CD1c-positive myeloid dendritic cell (primary cell): Measurements from ENCODE around the gene ABCF3.
A peak's percentile ranks its signal among the peaks of the same experiment; 100 is the strongest.

Experiments
- DNase-seq: peaks from one replicate; pipeline ENCODE4 v3.0.0-alpha.2; 2016; ENCODE audit errors: extremely low spot score

ABCF3 gene

DNA sequence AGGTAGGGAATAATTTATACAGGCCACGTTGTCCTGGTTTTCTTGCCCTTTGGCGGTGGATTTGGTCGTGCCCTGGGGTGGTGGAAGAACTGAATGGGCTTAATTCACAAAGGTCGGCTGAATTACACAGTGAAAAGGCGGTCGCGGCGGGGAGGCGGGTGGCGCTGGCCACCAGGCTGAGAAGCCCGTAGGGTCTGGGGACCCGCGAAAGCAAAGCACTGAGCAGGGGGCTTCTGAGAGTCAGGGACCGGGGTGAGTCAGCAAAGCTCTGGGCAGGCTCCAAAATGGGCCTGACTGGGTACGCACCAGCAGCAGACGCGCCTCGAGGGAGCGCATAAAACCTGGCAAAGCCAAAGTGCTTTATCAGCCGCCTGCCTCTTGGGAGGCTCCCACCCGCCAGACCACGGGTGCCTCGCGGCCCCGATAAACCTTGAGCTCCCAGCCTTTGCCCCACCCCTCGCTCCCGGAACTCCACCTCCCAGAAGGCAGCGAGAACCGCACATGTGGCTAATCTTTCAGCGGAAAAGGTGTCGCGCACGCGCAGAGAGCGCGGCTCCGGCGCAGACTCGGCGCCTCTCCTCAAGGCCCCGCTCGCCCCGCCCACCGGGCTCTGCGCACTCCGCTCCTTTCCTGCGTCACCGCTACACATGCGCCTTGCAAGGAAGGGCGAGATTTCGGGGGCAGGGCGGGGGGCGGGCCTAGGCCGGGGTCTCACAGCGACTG lies 377 bp upstream of the ABCF3 start:
- peak; percentile 100 for DNase-seq

DNA sequence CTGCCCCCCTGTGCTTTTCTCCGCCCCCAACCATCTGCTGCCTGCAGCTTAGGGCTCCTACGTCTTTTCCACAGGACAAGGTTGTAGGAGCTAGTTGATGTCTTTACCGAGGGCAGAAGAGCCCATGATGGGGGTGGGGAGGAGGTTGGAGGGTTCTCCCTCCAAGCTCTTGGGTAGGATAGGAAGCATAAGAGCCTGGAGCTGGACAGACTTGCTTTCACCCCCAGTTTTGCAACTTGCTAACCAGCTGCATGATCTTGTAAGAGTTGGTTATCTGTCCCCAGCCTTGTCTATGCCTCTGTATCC lies 856 bp downstream of the ABCF3 start:
- DNase-seq: no peak

DNA sequence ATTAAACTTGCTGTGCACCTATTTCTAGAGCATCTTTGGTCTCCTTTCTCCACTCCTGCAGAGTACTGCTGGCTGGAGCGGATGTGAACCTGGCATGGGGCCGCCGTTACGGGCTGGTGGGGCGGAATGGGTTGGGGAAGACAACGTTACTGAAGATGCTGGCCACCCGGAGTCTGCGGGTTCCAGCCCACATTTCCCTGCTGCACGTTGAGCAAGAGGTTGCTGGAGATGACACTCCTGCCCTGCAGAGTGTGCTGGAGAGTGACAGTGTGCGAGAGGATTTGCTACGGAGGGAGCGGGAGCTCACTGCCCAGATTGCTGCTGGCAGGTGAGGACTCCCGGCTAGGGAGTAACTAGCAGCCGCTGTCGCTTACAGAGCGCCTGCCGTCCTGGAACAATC lies 2.1 kb downstream of the ABCF3 start:
- DNase-seq: no peak

DNA sequence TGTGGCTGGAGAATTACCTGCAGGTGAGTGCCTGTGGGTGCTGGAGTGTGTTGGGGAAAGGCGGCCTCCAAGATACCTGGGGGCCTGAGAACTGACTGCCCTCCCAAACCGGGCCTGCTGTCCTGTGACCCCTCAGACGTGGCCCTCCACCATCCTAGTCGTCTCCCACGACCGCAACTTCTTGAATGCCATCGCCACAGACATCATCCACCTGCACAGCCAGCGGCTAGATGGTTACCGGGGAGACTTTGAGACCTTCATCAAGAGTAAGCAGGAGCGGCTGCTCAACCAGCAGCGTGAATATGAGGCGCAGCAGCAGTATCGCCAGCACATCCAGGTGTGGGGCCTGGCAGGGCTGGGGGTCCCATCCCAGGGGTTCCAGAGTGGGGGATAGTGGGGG lies 3.4 kb downstream of the ABCF3 start:
- no peak for DNase-seq

DNA sequence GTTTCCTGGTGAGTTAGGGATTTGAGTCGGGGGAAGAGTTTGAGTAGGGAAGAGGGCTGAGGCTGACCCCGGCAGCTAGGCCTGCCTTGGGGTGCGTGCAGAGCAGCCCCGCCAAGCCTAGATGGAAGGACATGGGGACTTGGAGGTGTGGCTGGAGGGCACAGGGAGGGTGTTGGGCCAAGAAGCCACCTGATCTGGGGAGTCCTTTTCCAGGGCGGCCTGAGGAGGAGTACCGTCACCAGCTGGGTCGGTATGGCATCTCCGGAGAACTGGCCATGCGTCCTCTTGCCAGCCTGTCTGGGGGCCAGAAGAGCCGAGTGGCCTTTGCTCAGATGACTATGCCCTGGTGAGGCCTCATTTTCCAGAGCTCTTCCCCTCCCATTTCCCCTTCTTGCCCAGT lies 6.9 kb downstream of the ABCF3 start:
- no peak for DNase-seq

DNA sequence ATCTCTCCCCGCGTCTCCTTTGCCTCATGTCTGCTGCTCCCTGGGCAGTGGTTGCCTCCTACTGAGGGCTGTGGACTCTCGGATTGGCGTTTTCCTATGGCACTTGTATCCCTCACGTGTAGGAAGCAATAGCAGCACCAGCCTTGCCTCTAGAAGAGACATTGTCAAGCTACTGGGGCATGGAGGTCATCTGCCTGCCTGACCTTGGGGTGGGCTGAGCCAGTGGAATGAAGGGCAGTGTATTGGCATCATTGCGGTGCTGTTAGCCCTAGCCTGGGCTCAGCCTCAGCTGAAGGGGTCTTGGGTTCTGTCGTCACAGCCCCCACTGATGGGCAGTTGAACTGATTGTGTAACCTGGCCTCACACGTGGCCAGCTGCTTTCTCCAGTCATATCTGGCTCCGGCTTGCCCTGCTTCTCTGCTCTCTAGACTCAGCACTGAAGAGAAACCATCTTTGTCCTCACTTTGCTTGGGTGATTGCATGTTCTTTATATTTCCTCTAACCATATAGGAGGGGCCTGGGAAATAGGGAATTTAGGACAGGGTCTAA lies 8.1 kb downstream of the ABCF3 start:
- no peak for DNase-seq

DNA sequence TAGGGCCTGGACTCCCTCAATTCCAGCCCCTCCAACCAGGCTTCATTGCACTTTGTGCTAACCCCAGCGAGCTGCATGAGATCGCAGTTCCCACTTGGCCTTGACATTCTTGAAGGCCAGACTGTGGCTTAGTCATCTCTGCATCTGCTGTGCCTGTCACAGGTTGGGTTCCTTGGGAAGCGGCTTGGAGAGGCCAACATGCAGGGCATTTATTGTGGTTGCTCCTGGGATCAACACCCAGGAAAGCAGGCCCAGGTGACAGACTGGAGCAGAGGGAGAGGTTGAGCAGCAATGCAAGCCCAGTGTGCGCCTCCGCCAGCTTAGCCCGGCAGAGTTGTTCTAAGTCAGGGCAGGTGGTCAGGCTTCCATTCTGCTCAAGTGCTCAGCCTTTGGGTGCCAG lies 10.5 kb downstream of the ABCF3 start:
- DNase-seq: no peak

DNA sequence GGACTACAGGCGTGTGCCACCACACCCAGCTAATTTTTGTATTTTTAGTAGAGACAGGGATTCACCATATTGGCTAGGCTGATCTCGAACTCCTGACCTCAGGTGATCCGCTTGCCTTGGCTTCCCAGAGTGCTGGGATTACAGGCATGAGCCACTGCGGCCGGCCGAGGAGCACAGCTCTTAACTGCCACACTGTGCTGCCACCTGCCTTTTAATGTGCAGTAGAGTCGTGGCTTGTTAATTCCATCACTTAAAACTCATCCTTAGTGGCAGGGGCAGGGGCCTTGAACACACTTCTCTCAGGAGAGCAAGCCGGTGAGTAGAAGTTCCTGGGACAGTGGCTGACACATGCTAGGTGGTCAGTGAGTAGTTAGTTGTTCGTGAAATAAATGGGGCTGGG lies 12.5 kb downstream of the ABCF3 start:
- no peak for DNase-seq

DNA sequence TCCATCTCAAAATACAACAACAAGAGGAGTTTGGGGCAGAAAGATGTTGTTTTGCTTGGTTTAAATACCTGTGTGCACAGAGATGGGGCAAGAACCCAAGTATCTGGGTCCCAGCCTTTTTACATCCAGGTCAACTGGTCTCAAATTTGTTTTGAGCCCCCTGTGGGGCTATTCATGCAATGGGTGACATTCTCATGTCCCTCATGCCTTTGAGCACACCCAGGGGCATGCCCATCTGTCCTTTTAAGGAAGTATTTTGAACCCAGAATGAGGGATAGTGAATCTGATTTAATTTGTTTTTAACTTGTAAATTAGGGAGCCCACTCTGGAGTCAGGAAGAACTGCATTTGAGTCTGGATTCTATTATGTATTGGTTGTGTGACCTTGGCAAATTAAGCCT lies 14.8 kb downstream of the ABCF3 start:
- no peak for DNase-seq

DNA sequence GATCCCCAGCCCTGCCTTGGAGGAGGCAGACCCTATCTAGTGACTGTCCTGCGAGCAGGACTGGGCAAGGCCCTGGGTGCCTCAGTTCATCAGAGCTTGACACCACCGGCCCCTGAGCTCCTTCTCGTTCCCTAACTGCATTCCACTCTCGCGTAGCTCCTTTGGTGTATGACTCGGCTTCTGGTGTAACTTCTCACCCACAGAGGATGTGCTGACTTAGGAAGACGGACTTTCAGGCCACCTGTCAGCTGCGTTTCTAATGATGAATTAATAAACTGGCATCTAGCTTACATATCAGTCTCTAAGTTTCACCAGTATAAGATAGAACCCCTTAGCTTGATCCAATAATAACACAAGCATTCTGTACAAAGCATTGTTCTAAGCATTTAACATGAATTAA lies 17.5 kb downstream of the ABCF3 start:
- no peak for DNase-seq

DNA sequence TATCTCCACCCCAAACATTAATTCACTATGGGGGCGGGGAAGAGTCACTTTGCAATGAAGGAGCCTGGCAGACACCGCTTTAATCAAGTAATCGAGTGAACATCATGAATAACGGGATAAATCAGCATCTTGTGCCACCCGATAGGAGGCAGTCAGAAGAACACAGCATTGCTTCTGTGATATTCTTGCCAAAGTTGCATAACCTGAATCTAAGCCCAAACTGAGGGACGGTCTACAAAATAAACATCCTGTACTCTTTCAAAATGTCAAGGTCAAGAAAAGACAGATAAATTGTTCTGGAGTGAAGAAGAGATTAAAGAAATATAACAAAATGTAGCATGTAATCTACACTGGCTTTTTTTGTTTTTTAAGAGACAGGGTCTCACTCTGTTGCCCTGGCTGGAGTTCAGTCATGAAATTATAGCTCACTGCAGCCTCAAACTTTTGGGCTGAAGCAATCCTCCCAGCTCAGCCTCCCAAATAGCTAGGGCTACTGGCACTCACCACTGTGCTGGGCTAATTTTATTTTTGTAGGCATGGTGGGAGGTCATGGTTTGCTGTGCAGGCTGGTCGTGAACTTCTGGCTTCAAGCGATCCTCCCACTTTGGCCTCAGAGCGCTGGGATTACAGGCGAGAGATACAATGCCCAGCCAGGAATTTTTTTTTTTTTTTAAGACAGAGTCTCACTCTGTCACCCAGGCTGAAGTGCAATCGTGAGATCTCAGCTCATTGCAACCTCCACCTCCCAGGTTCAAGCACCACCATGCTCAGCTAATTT lies 23.3 kb downstream of the ABCF3 start:
- DNase-seq: no peak

DNA sequence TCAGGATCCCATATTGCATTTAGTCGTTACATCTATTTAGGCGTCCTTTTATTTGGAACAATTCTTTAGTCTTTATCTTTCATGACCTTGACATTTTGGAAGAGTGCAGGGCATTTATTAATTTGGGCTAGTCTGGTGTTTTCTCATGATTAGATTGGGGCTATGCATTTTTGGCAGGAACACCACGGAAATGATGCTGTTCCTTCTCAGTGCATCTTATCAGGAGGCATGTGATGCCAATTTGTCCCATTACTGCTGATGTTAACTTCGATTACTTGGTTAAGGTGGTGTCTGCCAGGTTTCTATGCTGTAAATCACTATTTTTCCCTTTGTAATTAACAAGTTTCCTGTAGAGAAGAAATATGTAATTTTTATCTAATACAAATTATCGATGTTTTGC lies 25.3 kb downstream of the ABCF3 start:
- DNase-seq: no peak

DNA sequence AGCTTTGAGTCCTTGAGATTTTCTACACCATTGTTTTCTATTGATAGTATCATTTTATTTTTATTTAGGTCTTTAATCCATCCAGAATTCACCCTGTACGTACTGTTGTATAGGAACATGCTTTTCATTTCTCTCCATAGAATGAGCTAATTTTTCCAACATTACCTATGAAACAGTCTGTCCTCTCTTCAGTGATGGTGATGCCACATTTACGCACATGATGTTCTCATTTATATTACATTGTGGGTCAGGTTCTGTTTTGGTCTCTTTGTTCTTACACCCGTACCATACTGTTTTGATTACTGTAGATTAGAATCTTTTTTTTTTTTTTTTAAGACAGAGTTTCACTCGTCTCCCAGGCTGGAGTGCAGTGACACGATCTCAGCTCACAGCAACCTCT lies 25.7 kb downstream of the ABCF3 start:
- no peak for DNase-seq

DNA sequence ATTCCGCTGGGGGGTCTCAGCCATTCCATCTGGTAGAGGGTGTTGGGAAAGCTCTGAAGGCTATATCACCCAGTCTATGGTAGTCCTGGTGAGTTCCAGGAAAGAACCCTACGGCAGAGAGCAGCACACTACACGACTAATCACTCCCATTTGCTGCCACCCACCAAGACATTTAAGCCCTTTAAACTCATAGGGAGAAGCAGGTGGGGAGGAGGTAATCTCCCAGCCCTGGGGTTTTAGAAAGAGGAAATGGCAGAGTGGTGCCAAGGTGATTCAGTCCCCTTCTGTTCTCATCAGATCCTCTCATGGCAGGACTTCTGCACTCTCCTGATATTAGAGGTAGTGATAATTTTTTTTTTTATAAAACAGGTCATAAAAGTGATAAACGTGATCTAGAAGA lies 32.8 kb downstream of the ABCF3 start:
- DNase-seq: no peak

DNA sequence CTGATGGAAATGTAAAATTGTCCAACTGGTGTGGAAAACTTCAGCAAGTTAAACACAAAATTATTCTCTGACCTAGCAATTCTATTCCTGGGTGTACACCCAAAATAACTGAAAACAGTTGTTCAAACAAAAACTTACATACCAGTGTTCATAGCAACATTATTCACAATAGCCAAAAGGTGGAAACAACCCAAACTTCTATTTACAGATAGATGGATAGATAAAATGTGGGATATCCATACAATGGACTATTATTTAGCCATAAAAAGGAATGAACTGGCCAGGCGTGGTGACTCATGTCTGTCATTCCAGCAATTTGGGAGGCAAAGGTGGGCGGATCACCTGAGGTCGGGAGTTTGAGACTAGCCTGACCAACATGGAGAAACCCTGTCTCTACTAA lies 36.5 kb downstream of the ABCF3 start:
- DNase-seq: no peak

DNA sequence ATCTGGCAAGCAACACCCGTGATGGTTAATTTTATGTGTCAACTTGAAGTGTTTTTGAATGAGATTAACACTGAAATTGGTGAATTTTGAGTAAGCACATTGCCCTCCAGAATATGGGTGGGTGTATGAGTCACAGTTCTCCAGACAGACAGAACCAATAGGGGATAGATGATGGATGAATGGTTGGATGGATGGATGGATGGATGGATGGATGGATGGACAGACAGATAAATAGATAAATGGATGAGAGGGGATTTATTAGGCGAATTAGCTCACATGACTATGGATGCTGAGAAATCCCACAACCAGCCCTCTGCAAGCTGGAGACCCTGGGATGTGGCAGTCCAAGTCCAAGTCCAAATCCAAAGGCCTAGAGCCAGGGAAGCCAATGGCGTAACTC lies 37.9 kb downstream of the ABCF3 start:
- DNase-seq: no peak

DNA sequence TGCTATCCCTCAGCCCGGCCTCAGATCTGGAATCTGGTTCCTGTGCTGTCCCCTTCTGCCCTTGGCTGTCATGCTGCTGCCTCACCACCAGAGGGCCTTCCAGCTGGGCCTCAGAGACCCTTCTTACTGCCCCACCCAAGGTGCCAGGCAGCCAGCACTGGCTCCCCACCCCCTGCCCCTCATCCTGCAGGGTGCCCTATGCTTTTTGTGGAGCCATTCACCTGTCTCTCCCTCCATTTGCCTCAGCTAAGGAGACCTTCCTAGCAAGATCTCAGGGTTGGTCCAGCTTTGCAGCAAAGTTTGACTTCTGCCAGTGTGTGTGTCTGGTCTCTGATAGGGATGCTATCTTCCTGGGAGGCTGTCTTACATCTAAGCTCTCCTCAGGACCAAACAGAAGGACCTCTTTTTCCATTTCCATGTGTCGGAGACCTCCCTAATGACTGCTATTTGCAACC lies 41.5 kb downstream of the ABCF3 start:
- DNase-seq: peak; percentile 51

DNA sequence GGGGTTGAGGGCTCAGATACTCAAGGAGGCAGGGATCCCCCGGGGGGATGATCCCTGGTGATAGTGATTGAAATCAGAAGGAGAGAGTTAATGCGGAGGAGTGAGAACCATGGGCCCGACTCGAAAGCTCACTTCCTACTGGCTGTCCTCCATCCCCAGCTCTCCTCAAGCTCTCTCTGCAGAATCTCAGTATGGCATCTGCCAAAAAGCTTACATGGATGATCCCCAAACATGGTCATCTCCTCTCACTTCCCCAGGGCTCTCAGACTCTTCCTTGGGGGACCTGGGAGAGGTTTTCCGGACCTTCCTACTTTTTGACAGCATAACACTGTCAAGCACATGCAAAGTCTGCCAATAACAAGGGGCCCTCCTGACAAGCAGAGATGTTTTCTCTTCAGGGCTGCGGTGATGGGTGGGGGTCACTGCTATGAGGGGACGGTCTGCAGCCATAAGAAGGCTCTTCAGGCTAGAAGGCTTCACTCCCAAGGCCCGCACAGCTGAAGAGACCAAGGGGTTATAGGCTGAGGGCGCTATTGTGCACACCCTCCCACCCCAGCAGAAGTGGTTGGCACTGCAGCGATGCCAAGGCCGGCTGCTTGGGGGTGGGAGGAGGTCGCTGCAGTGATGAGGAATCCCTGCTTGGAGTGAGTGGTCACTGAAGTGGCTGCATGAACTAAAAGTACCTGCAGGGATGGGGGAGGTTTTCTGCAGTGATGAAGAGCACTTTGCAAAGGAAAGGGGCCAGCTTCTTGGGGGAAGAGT lies 42.6 kb downstream of the ABCF3 start:
- no peak for DNase-seq

DNA sequence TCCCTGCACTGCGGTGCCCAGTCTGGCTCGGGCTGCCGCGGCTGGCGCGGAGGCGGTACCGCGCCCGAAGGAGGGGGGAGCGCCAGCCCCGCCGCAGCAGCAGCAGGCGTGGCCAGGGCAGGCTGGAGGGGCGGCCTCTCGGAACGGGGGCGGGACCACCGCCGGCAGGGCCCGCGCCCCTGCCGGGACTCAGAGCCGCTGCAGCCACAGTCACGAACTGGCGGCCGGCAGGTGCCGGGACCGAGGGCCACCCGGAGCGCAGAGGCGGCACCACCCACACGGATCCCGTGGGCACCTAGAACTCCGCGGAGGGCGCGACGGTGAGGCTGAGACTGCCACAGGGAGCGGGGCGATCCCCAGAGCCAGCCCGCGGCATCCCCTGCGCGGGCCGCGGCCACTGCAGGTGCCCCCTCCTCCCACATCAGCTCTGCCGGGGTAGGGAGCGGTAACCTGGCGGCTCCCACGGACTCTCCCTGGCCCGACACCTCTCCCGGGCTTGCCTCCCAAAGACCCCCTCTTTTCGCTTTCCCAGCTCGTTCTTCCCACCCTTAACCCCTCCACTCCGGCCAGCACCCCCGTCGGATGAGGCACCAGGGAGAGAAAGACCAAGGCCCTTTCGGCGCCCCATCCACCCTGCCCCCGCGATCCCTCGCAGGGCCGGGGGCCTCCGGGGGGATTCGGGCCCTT lies 43.5 kb downstream of the ABCF3 start, which contains the start of gene VWA5B2:
Gene VWA5B2, plus strand, starts transcription at position 192 of the 687 bp plus-strand sequence. CDS start 944 bp downstream, outside the sequence.
- peak; percentile 71 for DNase-seq

DNA sequence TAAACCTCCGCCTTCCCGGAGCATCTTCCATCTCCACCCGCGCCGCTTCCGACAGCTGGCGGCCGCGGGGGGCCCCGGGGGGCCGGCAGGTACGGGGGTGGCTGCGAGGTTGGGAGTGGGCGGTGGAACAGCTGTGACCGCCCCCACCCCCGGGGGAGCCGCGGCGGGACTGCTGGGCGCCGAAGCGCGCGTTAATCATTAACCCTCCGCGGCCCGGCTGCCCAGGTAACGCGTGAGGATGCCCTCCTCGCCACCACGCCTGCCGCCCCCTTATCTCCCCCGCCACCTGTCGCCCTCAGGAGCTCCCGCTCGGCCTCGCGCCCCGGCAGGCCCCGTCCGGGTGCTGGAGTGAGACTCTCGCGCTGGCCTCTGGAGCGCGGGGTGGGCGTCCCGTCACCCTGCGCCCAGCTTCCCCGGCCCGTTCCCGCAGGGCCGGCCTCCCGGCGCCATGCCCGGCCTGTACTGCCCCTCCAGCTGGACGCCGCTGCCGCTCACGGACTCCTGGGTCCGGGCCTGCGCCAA lies 44.1 kb downstream of the ABCF3 start:
- DNase-seq: no peak
